KMS-11 (cell line): ENCODE data around the gene ZNF577.

Experiments
- H2AFZ ChIP-seq: fragments of 200-600 bp; sonication (generic); 2 replicates; pipeline ENCODE4 v1.6.1; 2016; ENCODE audit warnings: antibody characterized with exemption, mixed run types, low read depth
- H3K27ac ChIP-seq: fragments of 200-600 bp; sonication (generic); 2 replicates; pipeline ENCODE4 v1.6.1; 2016; ENCODE audit warnings: mild to moderate bottlenecking, mixed run types
- H3K27me3 ChIP-seq: fragments of 200-600 bp; sonication (generic); 2 replicates; pipeline ENCODE4 v1.6.1; 2017; ENCODE audit warnings: mild to moderate bottlenecking, low read depth, mixed run types, moderate library complexity; ENCODE audit not compliant: insufficient read depth
- H3K36me3 ChIP-seq: fragments of 200-600 bp; sonication (generic); 2 replicates; pipeline ENCODE4 v1.6.1; 2017; ENCODE audit warnings: mild to moderate bottlenecking, mixed run types; ENCODE audit not compliant: insufficient read depth
- H3K4me1 ChIP-seq: fragments of 200-600 bp; sonication (generic); 2 replicates; pipeline ENCODE4 v1.6.1; 2016; ENCODE audit warnings: mild to moderate bottlenecking, low read depth, mixed run types; ENCODE audit not compliant: poor library complexity, severe bottlenecking
- H3K4me2 ChIP-seq: fragments of 200-600 bp; sonication (generic); 2 replicates; pipeline ENCODE4 v1.7.0; 2016; ENCODE audit warnings: mild to moderate bottlenecking, mixed run types
- H3K4me3 ChIP-seq: fragments of 200-600 bp; sonication (generic); IDR thresholded peaks from 2 replicates; pipeline ENCODE4 v1.6.1; 2017; ENCODE audit warnings: low read depth, low read length, mixed read lengths; ENCODE audit not compliant: insufficient read depth
- H3K79me2 ChIP-seq: fragments of 200-600 bp; sonication (generic); 2 replicates; pipeline ENCODE4 v1.6.1; 2016; ENCODE audit warnings: low read depth, mixed run types; ENCODE audit not compliant: insufficient read depth
- H3K9ac ChIP-seq: fragments of 200-600 bp; sonication (generic); 2 replicates; pipeline ENCODE4 v1.6.1; 2016; ENCODE audit warnings: mild to moderate bottlenecking, mixed run types
- H4K20me1 ChIP-seq: fragments of 200-600 bp; sonication (generic); 2 replicates; pipeline ENCODE4 v1.6.1; 2016; ENCODE audit warnings: mild to moderate bottlenecking, mixed run types; ENCODE audit not compliant: insufficient read depth
- TF ChIP-seq, protein P1 (sequence below): fragments of 200-600 bp; sonication (generic); conservative IDR thresholded peaks from 2 replicates; pipeline ENCODE4 v1.6.1; 2017; ENCODE audit warnings: low read depth, mild to moderate bottlenecking, antibody characterized with exemption, low read length, moderate library complexity, mixed read lengths

ZNF577 gene

GRCh38 chr19:51822325-51822724 lies 65.4 kb downstream of the ZNF577 start:
- Histone ChIP-seq H3K4me2 (no peak overlapping the region), H4K20me1 (no peaks in the 10 kb centered on the region), H3K9ac (no peak overlapping the region), H3K27ac (no peak overlapping the region), H3K36me3 (no peaks in the 10 kb centered on the region), H3K27me3 (no peaks in the 10 kb centered on the region), H3K79me2 (no peaks in the 10 kb centered on the region), H2AFZ (no peak overlapping the region), H3K4me3 (no peak overlapping the region), H3K4me1 (no peaks in the 10 kb centered on the region)
- TF ChIP-seq, protein P1, sequence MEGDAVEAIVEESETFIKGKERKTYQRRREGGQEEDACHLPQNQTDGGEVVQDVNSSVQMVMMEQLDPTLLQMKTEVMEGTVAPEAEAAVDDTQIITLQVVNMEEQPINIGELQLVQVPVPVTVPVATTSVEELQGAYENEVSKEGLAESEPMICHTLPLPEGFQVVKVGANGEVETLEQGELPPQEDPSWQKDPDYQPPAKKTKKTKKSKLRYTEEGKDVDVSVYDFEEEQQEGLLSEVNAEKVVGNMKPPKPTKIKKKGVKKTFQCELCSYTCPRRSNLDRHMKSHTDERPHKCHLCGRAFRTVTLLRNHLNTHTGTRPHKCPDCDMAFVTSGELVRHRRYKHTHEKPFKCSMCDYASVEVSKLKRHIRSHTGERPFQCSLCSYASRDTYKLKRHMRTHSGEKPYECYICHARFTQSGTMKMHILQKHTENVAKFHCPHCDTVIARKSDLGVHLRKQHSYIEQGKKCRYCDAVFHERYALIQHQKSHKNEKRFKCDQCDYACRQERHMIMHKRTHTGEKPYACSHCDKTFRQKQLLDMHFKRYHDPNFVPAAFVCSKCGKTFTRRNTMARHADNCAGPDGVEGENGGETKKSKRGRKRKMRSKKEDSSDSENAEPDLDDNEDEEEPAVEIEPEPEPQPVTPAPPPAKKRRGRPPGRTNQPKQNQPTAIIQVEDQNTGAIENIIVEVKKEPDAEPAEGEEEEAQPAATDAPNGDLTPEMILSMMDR, result no peak

DNA sequence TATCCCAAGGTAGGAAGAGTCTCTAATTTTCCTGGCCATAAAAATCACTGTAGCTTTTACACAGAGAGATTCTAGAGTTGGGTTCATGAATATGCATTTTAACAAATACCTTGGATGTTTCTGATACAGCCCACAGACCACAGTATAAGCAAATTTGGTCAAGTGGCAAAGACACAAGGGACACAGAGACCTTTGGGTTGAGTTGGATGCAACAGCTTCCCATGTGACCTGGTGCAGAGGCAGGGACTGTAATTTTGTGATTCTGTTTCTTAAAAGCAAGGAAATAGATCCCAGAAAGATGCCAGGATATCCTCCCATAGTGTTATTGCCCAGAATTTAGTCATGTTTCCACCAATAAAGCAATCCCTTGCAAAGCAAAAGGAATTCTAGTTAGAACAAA lies 65.8 kb downstream of the ZNF577 start:
- Histone ChIP-seq H3K4me1 (no peaks in the 10 kb centered on the region), H3K27me3 (no peaks in the 10 kb centered on the region), H3K9ac (no peak overlapping the region), H3K4me2 (no peak overlapping the region), H3K79me2 (no peaks in the 10 kb centered on the region), H4K20me1 (no peaks in the 10 kb centered on the region), H2AFZ (no peak overlapping the region), H3K36me3 (no peaks in the 10 kb centered on the region), H3K27ac (no peak overlapping the region), H3K4me3 (no peak overlapping the region)
- TF ChIP-seq, protein P1, result no peak

GRCh38 chr19:51821456-51821855 lies 66.3 kb downstream of the ZNF577 start:
- no peaks in the 10 kb centered on the region for H3K27me3 ChIP-seq
- H4K20me1 ChIP-seq, result no peaks in the 10 kb centered on the region
- no peak overlapping the region for H3K4me2 ChIP-seq
- H3K4me1 ChIP-seq, result no peaks in the 10 kb centered on the region
- no peaks in the 10 kb centered on the region for H3K36me3 ChIP-seq
- H3K27ac ChIP-seq, result no peak overlapping the region
- TF ChIP-seq, protein P1, result no peak
- no peak overlapping the region for H3K4me3 ChIP-seq
- no peaks in the 10 kb centered on the region for H3K79me2 ChIP-seq
- no peak overlapping the region for H3K9ac ChIP-seq
- no peak overlapping the region for H2AFZ ChIP-seq
